HG02759 (cell line): ENCODE results near the gene ATP8A2.
"Not testable (repeated sequence)": the region's sequence is repeated elsewhere in the genome, so short reads cannot be mapped to it uniquely, and the experiment has no call there.

Experiments
- ATAC-seq: cut with Tn5 transposase; IDR thresholded peaks from one replicate; pipeline ENCODE4 v1.9.1; 2021; ENCODE audit warnings: mild to moderate bottlenecking, moderate library complexity; ENCODE audit not compliant: unreplicated experiment

The ATP8A2 gene

GRCh38 chr13:25457566-25457965, 85.8 kb downstream of the ATP8A2 start:
- no peak for ATAC-seq

GRCh38 chr13:25462301-25463125, 90.7 kb downstream of the ATP8A2 start:
- no peak for ATAC-seq

GRCh38 chr13:25463496-25463895, 91.7 kb downstream of the ATP8A2 start:
- ATAC-seq: no peak

GRCh38 chr13:25466880-25467279, 95.1 kb downstream of the ATP8A2 start:
- no peak for ATAC-seq

GRCh38 chr13:25468325-25469168, 96.8 kb downstream of the ATP8A2 start:
- ATAC-seq: no peak

- no peak for ATAC-seq
Measured at GRCh38 chr13:25469169-25469525, 97.4 kb downstream of the ATP8A2 start.

GRCh38 chr13:25473864-25474263, 102.1 kb downstream of the ATP8A2 start:
- ATAC-seq: no peak

- ATAC-seq: no peak
Measured at GRCh38 chr13:25478186-25478585, 106.4 kb downstream of the ATP8A2 start.

GRCh38 chr13:25489238-25489637, 117.5 kb downstream of the ATP8A2 start:
- ATAC-seq: no peak

GRCh38 chr13:25490236-25490635, 118.5 kb downstream of the ATP8A2 start:
- ATAC-seq: no peak

- ATAC-seq: no peak
Measured at GRCh38 chr13:25493931-25494640, 122.3 kb downstream of the ATP8A2 start.

- no peak for ATAC-seq
Measured at GRCh38 chr13:25494698-25495411, 123.1 kb downstream of the ATP8A2 start.

GRCh38 chr13:25501231-25501630, 129.5 kb downstream of the ATP8A2 start:
- no peak for ATAC-seq

GRCh38 chr13:25502031-25502430, 130.3 kb downstream of the ATP8A2 start:
- no peak for ATAC-seq

GRCh38 chr13:25502551-25502950, 130.8 kb downstream of the ATP8A2 start:
- no peak for ATAC-seq

GRCh38 chr13:25503856-25504255, 132.1 kb downstream of the ATP8A2 start:
- ATAC-seq: no peak

- ATAC-seq: no peak
Measured at GRCh38 chr13:25507841-25508240, 136.1 kb downstream of the ATP8A2 start.

GRCh38 chr13:25513060-25513459, 141.3 kb downstream of the ATP8A2 start:
- ATAC-seq: not testable (repeated sequence)

- ATAC-seq: no peak
Measured at GRCh38 chr13:25518441-25518840, 146.7 kb downstream of the ATP8A2 start.

GRCh38 chr13:25525884-25526283, 154.1 kb downstream of the ATP8A2 start:
- ATAC-seq: no peak

GRCh38 chr13:25528266-25528665, 156.5 kb downstream of the ATP8A2 start:
- ATAC-seq: no peak
